Medulla oblongata (tissue), 1 donor: Measurements from ENCODE around the gene EYA2.

Experiments
- DNase-seq: peaks from one replicate; pipeline ENCODE4 v3.0.0-alpha.2; 2015; ENCODE audit errors: extremely low spot score

The EYA2 gene

GRCh38 chr20:47139934-47140535 is 245.4 kb downstream of the EYA2 start:
- DNase-seq, result no peak

GRCh38 chr20:47141350-47141921 is 246.8 kb downstream of the EYA2 start:
- DNase-seq, result no peak

DNA sequence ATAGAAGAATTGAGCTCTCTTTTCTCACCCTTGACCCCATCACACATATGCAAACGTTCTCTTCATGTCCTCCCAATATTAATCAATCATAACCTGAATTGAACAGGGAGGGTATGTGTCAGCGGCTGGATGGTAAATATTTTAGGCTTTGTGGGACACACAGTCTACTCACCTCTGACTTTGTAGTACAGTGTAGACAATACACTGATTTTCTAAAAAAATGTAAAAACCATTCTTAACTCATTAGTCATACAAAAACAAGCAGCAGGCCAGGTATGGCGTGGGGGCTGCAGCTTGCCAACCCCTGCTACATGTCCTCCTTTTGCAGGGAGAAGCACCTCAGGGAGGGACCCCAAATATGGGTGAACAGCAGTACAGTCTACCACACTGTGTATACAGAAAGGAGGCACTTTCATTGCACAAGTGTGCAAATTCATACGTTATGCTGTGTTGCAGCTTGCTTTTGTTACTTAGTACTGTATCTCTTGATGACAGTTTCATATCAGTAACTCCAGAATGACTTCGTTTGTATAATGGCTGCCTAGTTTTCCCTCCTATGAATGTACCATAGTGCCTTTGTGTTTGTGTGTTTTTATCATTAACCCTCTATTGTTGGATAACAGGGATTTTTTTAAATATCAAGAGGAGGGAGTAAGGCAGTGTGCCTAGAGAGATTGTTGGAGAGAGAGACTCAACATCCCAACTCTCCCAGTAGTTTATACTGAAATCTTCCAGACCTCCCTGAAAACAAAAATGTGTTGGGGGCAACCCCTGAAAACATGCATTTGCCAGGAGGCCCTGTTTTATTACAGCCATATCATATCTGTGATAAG is 247.5 kb downstream of the EYA2 start:
- DNase-seq, result no peak

DNA sequence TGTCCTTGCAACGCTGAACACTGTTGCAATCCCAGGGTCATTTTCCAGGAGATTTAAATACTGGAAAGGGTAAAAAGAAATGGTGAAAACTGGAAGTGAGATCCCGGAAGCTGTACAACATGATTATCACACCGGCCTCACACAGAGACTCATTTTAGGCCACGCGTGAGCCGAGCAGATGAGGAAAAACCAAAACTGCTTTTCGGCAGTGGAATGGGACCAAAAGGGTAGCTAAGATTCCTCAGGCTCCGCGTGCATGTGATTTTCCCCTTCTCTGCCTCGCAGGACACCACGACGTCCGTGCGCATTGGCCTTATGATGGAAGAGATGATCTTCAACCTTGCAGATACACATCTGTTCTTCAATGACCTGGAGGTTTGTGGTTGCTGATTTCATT is 248.1 kb downstream of the EYA2 start:
- no peak for DNase-seq

DNA sequence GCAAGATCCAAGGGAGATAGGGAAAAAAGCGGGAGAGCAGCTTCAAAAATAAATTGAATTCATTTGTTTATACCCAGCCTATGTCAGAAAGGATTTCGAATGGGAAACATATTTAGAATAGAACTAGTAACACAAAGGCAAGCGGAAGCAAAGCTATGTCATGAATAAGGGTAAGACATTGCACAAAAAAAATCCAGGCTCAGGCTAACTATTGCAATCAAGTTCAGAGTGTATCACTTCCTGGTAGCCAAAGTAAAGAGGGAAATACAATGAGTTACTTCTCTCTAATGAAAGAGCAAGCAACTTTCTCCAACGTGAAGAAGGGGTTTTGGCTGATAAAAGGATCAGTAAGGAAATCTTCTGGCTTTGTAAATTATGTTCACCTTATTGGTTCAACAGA is 249.0 kb downstream of the EYA2 start:
- no peak for DNase-seq

- no peak for DNase-seq
Observed at GRCh38 chr20:47144463-47144862, 249.8 kb downstream of the EYA2 start.

DNA sequence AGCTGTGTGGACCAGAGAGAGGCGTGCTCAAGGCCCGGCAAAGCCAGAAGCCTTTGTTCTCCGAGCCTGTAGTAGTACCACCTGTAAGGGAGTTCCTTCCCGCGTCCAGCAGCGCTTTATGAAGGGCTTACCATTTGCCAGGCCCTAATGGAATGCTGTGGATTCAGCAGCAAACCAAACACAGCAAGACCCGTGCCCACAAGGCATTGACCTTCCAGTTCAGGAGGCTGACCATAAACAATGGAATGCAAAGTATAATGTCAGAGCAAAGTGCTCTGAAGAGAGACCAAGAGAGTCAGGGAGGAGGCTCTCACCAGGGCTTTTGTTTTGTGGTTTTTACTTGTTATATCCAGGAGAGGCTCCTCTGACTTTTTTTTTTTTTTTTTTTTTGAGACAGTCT is 252.0 kb downstream of the EYA2 start:
- no peak for DNase-seq

- DNase-seq, result no peak
Observed at GRCh38 chr20:47148059-47148458, 253.4 kb downstream of the EYA2 start.

DNA sequence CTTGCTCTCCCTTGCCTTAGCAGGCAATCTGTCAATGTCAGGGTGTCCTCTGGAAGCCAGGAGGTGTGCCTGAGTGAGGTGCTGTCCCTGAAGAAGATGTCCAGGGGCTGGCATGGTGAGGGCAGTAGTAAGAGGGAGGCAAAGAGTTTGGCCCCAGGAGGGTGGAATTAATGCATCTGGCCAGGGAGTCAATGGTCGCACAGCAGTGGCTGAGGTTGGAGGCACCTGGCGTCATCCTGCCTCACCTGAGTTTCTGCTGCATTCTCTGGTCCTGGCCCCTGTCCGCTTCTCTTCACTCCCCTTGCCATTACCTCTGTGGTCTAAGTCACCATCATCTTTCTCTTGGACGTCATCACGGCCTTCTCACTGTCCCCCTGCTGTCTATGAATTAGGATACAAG is 255.3 kb downstream of the EYA2 start:
- DNase-seq, result no peak

GRCh38 chr20:47150403-47151152 is 255.9 kb downstream of the EYA2 start:
- DNase-seq, result peak; percentile 40

GRCh38 chr20:47152068-47152467 is 257.4 kb downstream of the EYA2 start:
- no peak for DNase-seq

DNA sequence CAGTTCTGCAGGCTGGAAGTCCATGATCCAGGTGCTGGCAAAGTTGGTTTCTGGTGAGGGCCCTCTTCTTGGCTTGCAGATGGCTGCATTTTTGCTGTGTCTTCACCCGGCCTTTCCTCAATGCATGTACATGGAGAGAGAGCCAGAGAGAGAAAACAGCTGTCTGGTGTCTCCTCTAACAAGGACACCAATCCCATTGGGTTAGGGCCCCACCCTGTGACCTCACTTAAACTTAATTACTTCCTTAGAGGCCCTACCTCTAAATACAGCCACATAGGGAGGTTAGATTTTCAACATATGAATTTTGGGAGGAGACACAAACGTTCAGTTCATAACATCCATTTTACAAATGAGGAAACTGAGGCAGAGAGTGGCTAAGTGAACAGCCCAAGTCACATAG is 259.4 kb downstream of the EYA2 start:
- no peak for DNase-seq

GRCh38 chr20:47156301-47157137 is 261.9 kb downstream of the EYA2 start:
- DNase-seq, result no peak

- DNase-seq, result no peak
Observed at GRCh38 chr20:47159166-47159565, 264.5 kb downstream of the EYA2 start.

DNA sequence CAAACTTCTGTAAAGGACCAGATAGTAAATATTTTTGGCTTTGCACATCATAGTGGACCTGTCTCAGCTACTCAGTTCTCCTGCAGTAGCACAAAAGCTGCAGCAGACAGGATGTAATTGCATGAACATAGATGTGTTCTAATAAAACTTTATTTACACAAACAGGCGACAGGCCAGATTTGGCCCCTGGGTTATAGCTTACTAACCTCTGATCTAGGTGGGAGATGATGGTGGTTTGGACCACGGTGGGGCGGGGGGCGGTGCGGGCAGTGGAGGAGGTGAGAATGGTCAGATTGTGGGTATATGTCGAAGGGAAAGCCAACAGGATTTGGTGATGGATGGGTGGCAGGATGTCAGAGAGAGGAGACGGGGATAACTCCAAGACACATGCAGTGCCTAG is 265.6 kb downstream of the EYA2 start:
- DNase-seq, result no peak

GRCh38 chr20:47160992-47161391 is 266.3 kb downstream of the EYA2 start:
- DNase-seq, result no peak

GRCh38 chr20:47161411-47161810 is 266.8 kb downstream of the EYA2 start:
- no peak for DNase-seq

- no peak for DNase-seq
Observed at GRCh38 chr20:47164140-47164539, 269.5 kb downstream of the EYA2 start.

- no peak for DNase-seq
Observed at GRCh38 chr20:47165376-47165865, 270.8 kb downstream of the EYA2 start.

- no peak for DNase-seq
Observed at GRCh38 chr20:47167846-47168245, 273.2 kb downstream of the EYA2 start.

GRCh38 chr20:47172579-47172978 is 277.9 kb downstream of the EYA2 start:
- DNase-seq, result no peak
